Activated naive CD4-positive, alpha-beta T cell treated with anti-CD3 and anti-CD28 coated beads, Interleukin-2, amount 50 U/mL, for 72 hours (primary cell): ENCODE results near the gene NOX5. TPM values are rescaled to one million over a fixed set of nuclear protein-coding genes. Genes with fewer than 3 reads are reported as not detected.
A peak's percentile ranks its signal among the peaks of the same experiment; 100 is the strongest.

ENCODE experiments used
- ATAC-seq, 2 donors: fragments of 150-1000 bp; cut with Tn5 transposase; 2 replicates each; pipeline ENCODE4 v1.10.0; 2021; ENCODE audit warnings: mild to moderate bottlenecking in 2 of 2, moderate library complexity in 2 of 2
- DNase-seq, 2 donors: peaks; one replicate each; pipeline ENCODE4 v3.0.0; 2021 to 2022; ENCODE audit warnings: low spot score in 2 of 2
- H3K27ac Mint-ChIP-seq, 2 donors: one replicate each; pipeline ENCODE4 v1.8.0; 2022; ENCODE audit warnings: mild to moderate bottlenecking in 2 of 2, mixed read lengths in 2 of 2
- H3K36me3 Mint-ChIP-seq, 2 donors: one replicate each; pipeline ENCODE4 v1.8.0; 2022; ENCODE audit warnings: mixed read lengths in 2 of 2
- H3K9me3 Mint-ChIP-seq, 2 donors: one replicate each; pipeline ENCODE4 v1.8.0; 2022; ENCODE audit warnings: mixed read lengths in 2 of 2
- total RNA-seq, 2 donors: library from RNA; stranded (reverse); gene quantifications; one replicate each; pipeline ENCODE4 v1.2.3, GENCODE V29; 2022

Gene NOX5
- total RNA-seq, 2 donors from 2014 or later: 0.23 TPM; not detected in 1

GRCh38 chr15:69004011-69004410 is 10.5 kb upstream of the NOX5 start:
- no peak for ATAC-seq
- peaks cover 17 to 20% of the 10 kb centered on the region in 2 donors for H3K9me3 Mint-ChIP-seq
- DNase-seq: no peak
- H3K36me3 Mint-ChIP-seq: peaks cover 16 to 17% of the 10 kb centered on the region in 2 donors
- no peak overlapping the region for H3K27ac Mint-ChIP-seq

DNA sequence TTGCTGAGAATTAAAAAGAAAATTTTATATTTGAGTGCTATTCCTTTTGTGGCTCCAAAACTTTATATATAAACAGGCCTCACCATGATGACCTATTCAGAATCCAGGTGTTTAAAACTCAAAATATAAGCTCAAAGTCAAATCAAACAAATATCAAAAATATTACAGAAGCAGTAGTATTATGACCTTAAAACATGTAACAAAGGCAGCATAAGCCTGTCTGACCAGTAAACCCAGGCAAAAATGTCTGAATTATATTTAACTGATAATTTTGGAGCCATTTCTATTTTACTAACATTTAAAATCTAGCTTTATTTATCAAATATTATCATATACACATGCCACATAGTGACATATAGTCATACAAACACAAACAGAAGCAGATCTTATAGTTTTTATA is 6.4 kb upstream of the NOX5 start:
- DNase-seq (no peak), ATAC-seq (no peak)
- peaks cover 32 to 34% of the 10 kb centered on the region in 2 donors for H3K36me3 Mint-ChIP-seq
- no peak overlapping the region for H3K27ac Mint-ChIP-seq
- H3K9me3 Mint-ChIP-seq: peaks cover 29 to 30% of the 10 kb centered on the region in 2 donors

DNA sequence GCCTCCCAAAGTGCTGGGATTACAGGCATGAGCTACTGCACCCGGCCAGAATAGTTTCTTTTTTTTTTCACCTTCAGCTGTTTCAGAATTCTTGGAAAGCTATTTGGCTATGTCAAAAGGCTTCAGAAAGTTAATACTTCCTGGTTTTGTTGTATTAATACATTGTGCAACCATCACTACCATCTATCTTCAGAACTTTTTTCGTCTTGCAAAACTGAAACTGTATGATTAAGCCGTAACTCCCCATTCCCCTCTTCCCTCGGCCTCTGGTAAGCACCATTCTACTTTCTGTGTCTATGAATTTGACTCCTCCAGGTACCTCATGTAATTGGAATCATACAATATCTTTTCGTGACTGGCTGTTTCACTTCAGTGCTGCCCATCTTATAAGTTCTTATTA is 5.2 kb upstream of the NOX5 start:
- Mint-ChIP-seq H3K36me3 (peaks cover 32 to 34% of the 10 kb centered on the region in 2 donors), H3K9me3 (peaks cover 29 to 30% of the 10 kb centered on the region in 2 donors), H3K27ac (no peak overlapping the region)
- DNase-seq (no peak), ATAC-seq (no peak)

- DNase-seq (no peak), ATAC-seq (no peak)
- Mint-ChIP-seq H3K27ac (no peak overlapping the region), H3K9me3 (peaks cover 19 to 22% of the 10 kb centered on the region in 2 donors), H3K36me3 (peaks cover 32 to 34% of the 10 kb centered on the region in 2 donors)
These were observed 2.9 kb upstream of the NOX5 start for GRCh38 chr15:69011641-69012040.

- Mint-ChIP-seq H3K9me3 (peaks cover 14 to 18% of the 10 kb centered on the region in 2 donors), H3K27ac (no peak overlapping the region), H3K36me3 (peaks cover 27 to 29% of the 10 kb centered on the region in 2 donors)
- ATAC-seq: no peak
- DNase-seq: no peak
These were observed 1.6 kb upstream of the NOX5 start for GRCh38 chr15:69012761-69013364.

DNA sequence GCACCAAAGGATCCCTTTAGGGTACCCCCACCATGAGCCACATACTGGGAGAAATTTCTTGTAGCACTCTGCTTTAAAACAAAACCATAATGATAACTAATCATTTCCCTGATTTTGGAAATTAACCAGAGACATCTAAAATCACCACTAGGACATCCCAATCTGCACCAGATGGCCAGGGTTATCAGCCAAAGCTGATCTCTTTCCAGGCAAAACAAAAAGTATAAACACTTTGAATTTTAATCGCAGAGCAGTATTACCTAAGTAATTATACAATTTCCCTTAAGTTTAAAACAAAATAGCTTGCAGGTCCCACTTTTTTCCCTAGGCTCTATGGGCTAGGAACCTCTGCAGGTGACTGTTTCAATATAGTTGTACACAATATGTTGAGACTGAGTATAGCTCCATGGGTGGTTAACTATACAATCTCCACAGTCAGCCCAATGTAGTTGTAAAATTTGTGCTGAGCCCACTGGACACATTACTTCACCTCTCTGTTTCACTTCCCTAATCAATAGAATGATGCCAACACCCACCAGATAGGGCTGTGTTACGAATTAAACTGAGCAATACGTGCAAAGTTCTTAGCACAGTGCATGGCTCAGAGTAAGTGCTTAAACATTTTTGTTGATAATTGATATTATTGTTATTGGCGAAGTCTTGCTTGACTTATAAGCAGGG is 629 bp upstream of the NOX5 start:
- Mint-ChIP-seq H3K27ac (no peak overlapping the region), H3K36me3 (peaks cover 17 to 23% of the 10 kb centered on the region in 2 donors), H3K9me3 (peaks cover 10 to 13% of the 10 kb centered on the region in 2 donors)
- ATAC-seq (no peak), DNase-seq (no peak)

- ATAC-seq (no peak), DNase-seq (no peak)
- Mint-ChIP-seq H3K9me3 (peaks cover 0 to 5% of the 10 kb centered on the region in 2 donors), H3K36me3 (peaks cover 4 to 8% of the 10 kb centered on the region in 2 donors), H3K27ac (no peak overlapping the region)
These were observed 1.1 kb downstream of the NOX5 start for GRCh38 chr15:69015591-69015990.

- ATAC-seq (no peak), DNase-seq (no peak)
- Mint-ChIP-seq H3K9me3 (peaks cover 0 to 5% of the 10 kb centered on the region in 2 donors), H3K36me3 (peaks cover 4 to 6% of the 10 kb centered on the region in 2 donors), H3K27ac (no peak overlapping the region)
These were observed 1.6 kb downstream of the NOX5 start for GRCh38 chr15:69016021-69016595.

DNA sequence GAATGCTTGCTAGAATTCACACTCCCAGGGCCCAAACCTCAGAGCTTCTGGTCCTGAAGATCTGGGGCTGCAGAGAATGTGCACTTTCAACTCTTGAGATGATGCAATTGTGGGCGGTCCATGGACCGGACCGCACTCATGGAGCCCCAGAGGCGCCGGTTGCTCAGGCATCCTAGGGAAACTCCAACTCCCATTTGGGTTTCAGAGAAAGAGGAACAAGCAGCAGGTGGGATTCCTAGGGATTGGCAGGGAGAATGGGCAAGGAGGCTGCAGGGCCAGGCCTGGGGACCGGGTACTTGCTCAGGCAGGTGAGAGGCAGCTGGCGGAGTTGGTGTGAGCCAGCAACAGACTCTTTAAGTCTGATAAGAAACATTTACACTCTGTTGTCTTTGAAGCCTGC is 3.5 kb downstream of the NOX5 start:
- no peak for ATAC-seq
- DNase-seq: no peak
- Mint-ChIP-seq H3K36me3 (no peaks in the 10 kb centered on the region), H3K9me3 (no peaks in the 10 kb centered on the region), H3K27ac (no peak overlapping the region)

GRCh38 chr15:69018951-69019350 is 4.5 kb downstream of the NOX5 start:
- Mint-ChIP-seq H3K36me3 (no peaks in the 10 kb centered on the region), H3K9me3 (no peaks in the 10 kb centered on the region), H3K27ac (no peak overlapping the region)
- ATAC-seq: no peak
- DNase-seq: no peak

DNA sequence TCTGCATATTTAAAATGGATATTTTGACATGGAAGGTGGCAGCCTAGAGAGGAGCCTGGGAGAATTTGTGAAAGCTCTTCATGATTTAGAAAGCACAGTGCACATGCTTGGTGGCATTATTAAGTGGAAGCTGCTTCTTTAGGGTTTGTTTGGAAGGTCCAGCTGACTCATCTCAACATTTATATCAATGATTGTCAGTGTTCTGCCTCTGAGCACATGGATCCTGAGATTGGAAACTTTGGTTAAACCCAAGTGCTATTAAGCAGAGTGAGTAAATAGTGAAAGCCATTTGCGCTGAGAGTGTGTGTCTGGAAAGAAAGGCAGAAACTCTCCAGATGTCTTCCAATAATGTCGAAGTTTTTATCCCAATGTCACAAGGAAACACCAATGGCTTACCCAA is 7.4 kb downstream of the NOX5 start:
- H3K9me3 Mint-ChIP-seq: no peaks in the 10 kb centered on the region
- DNase-seq: no peak
- H3K27ac Mint-ChIP-seq: no peak overlapping the region
- ATAC-seq: no peak
- H3K36me3 Mint-ChIP-seq: no peaks in the 10 kb centered on the region

DNA sequence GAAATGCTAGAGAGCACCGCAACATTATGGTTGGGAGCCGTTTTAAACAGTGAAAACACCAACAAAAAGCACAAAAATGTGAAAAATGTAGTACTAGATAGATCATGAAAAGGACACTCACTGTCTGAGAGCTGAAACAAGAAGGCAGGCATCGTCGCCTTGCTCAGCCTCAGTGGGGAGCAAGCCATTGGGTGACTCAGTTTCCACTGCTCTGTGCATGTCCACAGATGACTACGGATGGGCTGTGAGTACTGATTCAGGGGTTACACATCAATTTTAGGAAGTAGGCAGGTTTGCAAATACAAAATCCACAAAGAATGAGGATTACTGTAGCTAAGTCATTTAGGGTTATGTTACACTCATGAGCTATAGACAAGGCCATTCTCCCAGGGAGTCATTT is 10.8 kb downstream of the NOX5 start:
- no peaks in the 10 kb centered on the region for H3K9me3 Mint-ChIP-seq
- H3K27ac Mint-ChIP-seq: no peak overlapping the region
- ATAC-seq (peak; percentile 26 to 31), DNase-seq (no peak)
- H3K36me3 Mint-ChIP-seq: no peaks in the 10 kb centered on the region

DNA sequence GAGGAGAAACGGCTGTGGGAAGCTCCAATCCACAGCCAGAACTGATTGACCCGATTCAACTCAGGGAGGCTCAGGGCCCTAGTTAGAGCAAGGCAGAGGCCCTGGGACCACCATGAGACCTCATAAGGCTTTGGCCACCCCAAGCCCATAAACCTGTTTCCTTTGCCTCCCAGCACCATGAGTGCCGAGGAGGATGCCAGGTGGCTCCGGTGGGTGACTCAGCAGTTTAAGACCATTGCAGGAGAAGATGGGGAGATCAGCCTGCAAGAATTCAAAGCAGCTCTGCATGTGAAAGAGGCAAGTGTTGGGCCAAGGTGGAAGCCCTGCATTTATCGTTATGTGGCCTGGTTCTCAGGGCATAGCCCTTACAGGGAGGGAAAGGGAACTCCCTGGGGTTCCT is 11.9 kb downstream of the NOX5 start:
- ATAC-seq: no peak
- H3K36me3 Mint-ChIP-seq: no peaks in the 10 kb centered on the region
- no peaks in the 10 kb centered on the region for H3K9me3 Mint-ChIP-seq
- no peak for DNase-seq
- peak overlapping the region in 1 of 2 donors; percentile 52 for H3K27ac Mint-ChIP-seq

DNA sequence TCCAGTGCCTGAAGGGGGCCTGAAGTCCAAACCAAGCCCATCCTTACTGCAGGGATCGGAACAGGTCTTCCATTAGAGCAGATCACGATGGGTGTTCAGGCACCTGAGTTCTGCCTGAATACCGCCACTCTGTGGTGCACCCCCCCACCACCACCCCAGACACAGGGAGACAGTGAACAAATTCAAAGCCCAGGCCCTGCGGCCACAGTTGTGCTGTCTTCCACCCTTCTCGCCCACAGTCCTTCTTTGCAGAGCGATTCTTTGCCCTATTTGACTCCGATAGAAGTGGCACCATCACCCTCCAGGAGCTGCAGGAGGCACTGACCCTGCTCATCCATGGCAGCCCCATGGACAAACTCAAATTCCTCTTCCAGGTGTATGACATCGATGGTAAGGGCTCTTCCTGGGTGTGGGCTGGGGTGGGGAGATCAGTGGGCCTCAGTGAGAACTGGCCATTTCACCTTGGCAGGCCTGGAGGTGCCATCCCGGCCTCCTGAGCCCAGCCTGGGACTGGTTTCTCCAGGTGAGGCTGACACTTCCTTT is 13.6 kb downstream of the NOX5 start:
- no peaks in the 10 kb centered on the region for H3K9me3 Mint-ChIP-seq
- no peaks in the 10 kb centered on the region for H3K36me3 Mint-ChIP-seq
- no peak overlapping the region for H3K27ac Mint-ChIP-seq
- ATAC-seq (no peak), DNase-seq (no peak)

GRCh38 chr15:69031013-69032001 is 16.8 kb downstream of the NOX5 start:
- Mint-ChIP-seq H3K27ac (no peak overlapping the region), H3K9me3 (no peaks in the 10 kb centered on the region)

GRCh38 chr15:69032031-69032430 is 17.5 kb downstream of the NOX5 start:
- DNase-seq (no peak), ATAC-seq (no peak)
- Mint-ChIP-seq H3K27ac (no peak overlapping the region), H3K9me3 (no peaks in the 10 kb centered on the region), H3K36me3 (no peaks in the 10 kb centered on the region)

More at GRCh38 chr15:69031013-69032001, 16.8 kb downstream of the NOX5 start:
- no peaks in the 10 kb centered on the region for H3K36me3 Mint-ChIP-seq
- DNase-seq (peak in 1 of 2 donors; percentile 41), ATAC-seq (peak; percentile 56 to 73)
